HepG2 (cell line): ENCODE data around the gene POLRMT. TPM values are rescaled to one million over a fixed set of nuclear protein-coding genes. Genes with fewer than 3 reads are reported as not detected.

Source experiments
- CREB1 ChIP-seq, 2 experiments: fragments of 450-650 bp in 1 of 2; IDR thresholded peaks; 2 replicates each; pipeline ENCODE4 v1.6.1; 2016 to 2017; ENCODE audit warnings: control low read depth in 1 of 2, mild to moderate bottlenecking in 1 of 2, missing compliant biosample characterization in 1 of 2, missing genetic modification characterization in 1 of 2
- CSRNP1 ChIP-seq: sonication (generic); formaldehyde crosslinking; IDR thresholded peaks from 2 replicates; pipeline ENCODE4 v1.8.1; 2023; ENCODE audit warnings: mild to moderate bottlenecking, missing genetic modification reagents
- E2F5 ChIP-seq: sonication (generic); formaldehyde crosslinking; conservative IDR thresholded peaks from 2 replicates; pipeline ENCODE4 v1.4.0; 2020; ENCODE audit warnings: missing genetic modification reagents
- MYPOP ChIP-seq: sonication (generic); formaldehyde crosslinking; IDR thresholded peaks from 2 replicates; pipeline ENCODE4 v1.8.1; 2023; ENCODE audit warnings: mild to moderate bottlenecking, moderate library complexity, missing genetic modification reagents
- NBN ChIP-seq: fragments of 450-650 bp; conservative IDR thresholded peaks from 2 replicates; pipeline ENCODE4 v1.6.1; 2017
- NCOA5 ChIP-seq: sonication (generic); formaldehyde crosslinking; IDR thresholded peaks from 2 replicates; pipeline ENCODE4 v1.4.0; 2020; ENCODE audit warnings: missing genetic modification reagents
- NFIC ChIP-seq: IDR thresholded peaks from 2 replicates; pipeline ENCODE4 v1.6.1; 2012; ENCODE audit warnings: mild to moderate bottlenecking, low read length, inconsistent platforms
- NFKB2 ChIP-seq: sonication (generic); formaldehyde crosslinking; IDR thresholded peaks from 2 replicates; pipeline ENCODE4 v1.4.0; 2020; ENCODE audit warnings: missing genetic modification reagents, borderline replicate concordance
- PHF20 ChIP-seq: sonication (generic); formaldehyde crosslinking; IDR thresholded peaks from 2 replicates; pipeline ENCODE4 v1.5.0; 2020; ENCODE audit warnings: mild to moderate bottlenecking, missing genetic modification reagents
- RAD51 ChIP-seq: fragments of 450-650 bp; IDR thresholded peaks from 2 replicates; pipeline ENCODE4 v1.6.1; 2016; ENCODE audit warnings: borderline replicate concordance
- RFXAP ChIP-seq: sonication (generic); formaldehyde crosslinking; IDR thresholded peaks from 2 replicates; pipeline ENCODE4 v1.4.0; 2020; ENCODE audit warnings: missing genetic modification reagents, borderline replicate concordance
- TIGD3 ChIP-seq: sonication (generic); formaldehyde crosslinking; IDR thresholded peaks from 2 replicates; pipeline ENCODE4 v1.5.1; 2020; ENCODE audit warnings: mild to moderate bottlenecking, missing genetic modification reagents, borderline replicate concordance
- ZNF318 ChIP-seq: sonication (generic); formaldehyde crosslinking; IDR thresholded peaks from 2 replicates; pipeline ENCODE4 v1.4.0; 2020; ENCODE audit warnings: mild to moderate bottlenecking, missing genetic modification reagents
- ZNF577 ChIP-seq: sonication (generic); formaldehyde crosslinking; IDR thresholded peaks from 2 replicates; pipeline ENCODE4 v1.4.0; 2020; ENCODE audit warnings: mild to moderate bottlenecking, low read depth, missing genetic modification reagents, borderline replicate concordance
- ZNF616 ChIP-seq: sonication (generic); formaldehyde crosslinking; IDR thresholded peaks from 2 replicates; pipeline ENCODE4 v1.5.0; 2020; ENCODE audit warnings: low read depth, mild to moderate bottlenecking, missing genetic modification reagents
- polyA plus RNA-seq, 8 experiments: library from polyadenylated mRNA; depleted of rRNA in 3 of 8; stranded (reverse) in 7 of 8; unstranded in 1 of 8; fragments of >200 nt; fragmentation: Illumina TruSeq in 4 of 8; extraction: Trizol in 4 of 8; gene quantifications; 2 replicates each; pipeline versions ENCODE4 v1.2.1 to v1.2.3, GENCODE V29; 2011 to 2016; ENCODE audit warnings: low read depth in 4 of 8, missing spikeins in 1 of 8, mixed read lengths in 1 of 8; ENCODE audit not compliant: insufficient read depth in 1 of 8
- total RNA-seq, 5 experiments: library from RNA; depleted of rRNA; stranded (reverse); fragments of >200 nt; fragmentation: Illumina TruSeq; extraction: Trizol; gene quantifications; 2 replicates each; pipeline ENCODE4 v1.2.3, GENCODE V29; 2016; ENCODE audit warnings: low read depth in 1 of 5

Gene POLRMT
- total and polyA plus RNA-seq, 2 of the 13 experiments (the other 11 are each of a cell fraction or from before 2014, with no cell fraction given) = 78.0 to 101 TPM

- no peak for TF ChIP-seq RFXAP (CRISPR knock-in tag)
- 0 out of 2 replicates have a peak, but pooled peaks have one; percentile 39 for TF ChIP-seq CSRNP1 (CRISPR knock-in tag)
- TF ChIP-seq NFIC = no peak
- TF ChIP-seq RAD51 = peak; percentile 65; the same call in 1 of the 2 replicates
- TF ChIP-seq CREB1 (IDR thresholded peaks at IDR 0.05) = peak; percentile 77; the same call in 1 of the 2 replicates
- no peak for TF ChIP-seq CREB1 (CRISPR knock-in tag; IDR thresholded peaks at IDR 0.05)
- TF ChIP-seq TIGD3 (CRISPR knock-in tag) = no peak
- peak; percentile 67; the same call in 1 of the 2 replicates for TF ChIP-seq NFKB2
- TF ChIP-seq ZNF577 (CRISPR knock-in tag) = 0 out of 2 replicates have a peak, but pooled peaks have one; percentile 53
- TF ChIP-seq ZNF616 (CRISPR knock-in tag) = 0 out of 2 replicates have a peak, but pooled peaks have one; percentile 46
- TF ChIP-seq ZNF318 = no peak
- peak; percentile 22; the same call in 1 of the 2 replicates for TF ChIP-seq E2F5 (CRISPR knock-in tag)
- no peak for TF ChIP-seq NBN
- TF ChIP-seq NCOA5 (CRISPR knock-in tag) = no peak
- TF ChIP-seq PHF20 (CRISPR knock-in tag) = peak; percentile 7; the same call in 1 of the 2 replicates
- peak; percentile 61; the same call in 1 of the 2 replicates for TF ChIP-seq MYPOP
Measured at GRCh38 chr19:572140-572742, 61.1 kb downstream of the POLRMT start, which contains the start of gene BSG (continued).
